ENCODE data around the gene PCSK1. TPM values are rescaled to one million over a fixed set of nuclear protein-coding genes. Genes with fewer than 3 reads are reported as not detected.

The PCSK1 gene
- total and polyA plus RNA-seq, 2 of the 4 experiments (the other 2 are of a cell fraction) = not detected

DNA sequence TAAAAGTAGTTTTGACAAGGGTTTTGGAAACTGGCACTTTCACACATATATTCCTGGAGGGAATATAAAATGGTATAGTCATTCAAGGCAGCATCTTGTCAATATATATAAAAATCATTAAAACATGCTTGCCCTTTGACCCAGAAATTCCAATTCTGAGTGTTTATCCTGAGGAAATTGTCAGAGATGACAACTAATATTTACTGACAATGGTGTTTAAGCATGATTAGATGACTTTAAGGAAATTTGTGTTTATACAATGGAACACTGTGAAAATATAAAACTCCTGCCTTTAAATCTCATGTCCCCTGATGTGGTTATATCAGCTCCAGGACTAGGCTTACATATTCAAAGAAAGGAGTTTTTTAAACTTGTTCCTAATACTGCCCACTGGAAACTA lies 25.6 kb downstream of the PCSK1 start:
- Histone ChIP-seq H2AK9ac (replicated peaks; ENCODE audit: low read depth, low read length, poor library complexity) (no peak overlapping the region), H3K4me1 (ENCODE audit: control insufficient read depth, insufficient read depth, low read length) (peaks cover 2% of the 10 kb centered on the region; the same call in 1 of the 2 replicates), H3K9ac (ENCODE audit: low read depth, low read length) (no peak overlapping the region), H2BK20ac (ENCODE audit: low read depth, low read length) (no peak overlapping the region), H4K5ac (ENCODE audit: low read depth, low read length) (no peak overlapping the region), H3K4me3 (ENCODE audit: insufficient read depth, low read depth, low read length) (no peak overlapping the region), H3K23ac (ENCODE audit: low read depth, low read length) (no peak overlapping the region), H3K56ac (ENCODE audit: extremely low read depth, insufficient read depth, low read length) (no peak overlapping the region), H3K18ac (ENCODE audit: low read depth, low read length) (no peak overlapping the region), H2BK120ac (ENCODE audit: low read depth, low read length) (no peak overlapping the region), H4K20me1 (ENCODE audit: insufficient read depth, low read length) (no peaks in the 10 kb centered on the region), H3K36me3 (ENCODE audit: control insufficient read depth, insufficient read depth, low read length) (no peaks in the 10 kb centered on the region), H2AK5ac (ENCODE audit: low read depth, low read length) (no peak overlapping the region), H3K4me2 (ENCODE audit: low read depth, low read length) (no peak overlapping the region), H3K14ac (replicated peaks; ENCODE audit: low read depth, low read length) (no peak overlapping the region), H3K27ac (ENCODE audit: insufficient read depth, low read length) (no peak overlapping the region), H2BK5ac (ENCODE audit: low read depth, low read length, poor library complexity, severe bottlenecking) (no peak overlapping the region), H3K4ac (ENCODE audit: low read depth, low read length) (no peak overlapping the region), H3K79me1 (ENCODE audit: low read depth in 1 of 2, low read length in 2 of 2) (no peaks in the 10 kb centered on the region), H3K27me3 (ENCODE audit: control insufficient read depth, insufficient read depth, low read length) (peaks cover 6% of the 10 kb centered on the region; the same call in 1 of the 2 replicates), H3K9me1 (ENCODE audit: insufficient read depth, low read length) (no peaks in the 10 kb centered on the region), H4K8ac (ENCODE audit: low read depth in 2 of 2, low read length in 2 of 2) (no peak overlapping the region), H3K9me3 (ENCODE audit: control insufficient read depth, insufficient read depth, low read length) (no peaks in the 10 kb centered on the region), H2BK15ac (ENCODE audit: low read depth, low read length) (no peak overlapping the region), H2AFZ (replicated peaks; ENCODE audit: low read length, poor library complexity) (no peak overlapping the region), H4K91ac (ENCODE audit: insufficient read depth, low read depth, low read length) (no peak overlapping the region)
- DNase-seq (no peak), ATAC-seq (ENCODE audit: low read depth) (no peak)
- CTCF ChIA-PET = no interaction called here
- intact Hi-C loops (cut with micrococcal nuclease) = no loop called here
- dilution Hi-C loops (cut with HindIII; ENCODE audit: low sequenced_read_pairs, unreplicated experiment) = no loop called here
- no peak for TF ChIP-seq ELK1 (IDR thresholded peaks at IDR 0.05; ENCODE audit: borderline replicate concordance, low read depth, low read length)
- no peak for TF ChIP-seq POLR2A (IDR thresholded peaks at IDR 0.05; ENCODE audit: low read depth, low read length)
- no peak for TF ChIP-seq RCOR1 (IDR thresholded peaks at IDR 0.05; ENCODE audit: insufficient replicate concordance, low read length)
- no peak for TF ChIP-seq MAFK (IDR thresholded peaks at IDR 0.05; ENCODE audit: low read depth, low read length)
- TF ChIP-seq USF2 (IDR thresholded peaks at IDR 0.05; ENCODE audit: low read depth, low read length) = no peak
- TF ChIP-seq NFE2L2 (IDR thresholded peaks at IDR 0.05; ENCODE audit: low read depth, low read length) = no peak
- no peak for TF ChIP-seq CHD1 (IDR thresholded peaks at IDR 0.05; ENCODE audit: low read depth, low read length)
- TF ChIP-seq MXI1 (IDR thresholded peaks at IDR 0.05; ENCODE audit: borderline replicate concordance, low read depth, low read length) = no peak
- POLR2A ChIA-PET (ENCODE audit: unreplicated experiment) = no interaction called here
- no TSS peak for BruUV-seq (replicated peaks)
- in situ Hi-C loops (cut with MboI; ENCODE audit: low sequenced_read_pairs) = no loop called here
